Limb (tissue), 2 donors: ENCODE measurements around the gene IDI2.
"Not testable (repeated sequence)": the region's sequence is repeated elsewhere in the genome, so short reads cannot be mapped to it uniquely, and the experiment has no call there.

Experiments used
- DNase-seq, 2 donors: peaks; one replicate each; pipeline ENCODE4 v3.0.0-alpha.2; 2016; ENCODE audit errors: extremely low spot score in 2 of 2

The IDI2 gene

GRCh38 chr10:1047937-1048336 lies 22.3 kb upstream of the IDI2 start:
- DNase-seq, result no peak

- no peak for DNase-seq
These were observed 19.8 kb upstream of the IDI2 start for GRCh38 chr10:1045415-1045814.

GRCh38 chr10:1044964-1045363 lies 19.3 kb upstream of the IDI2 start:
- no peak for DNase-seq

GRCh38 chr10:1044146-1044545 lies 18.5 kb upstream of the IDI2 start:
- DNase-seq, result no peak

- DNase-seq, result no peak
These were observed 17.9 kb upstream of the IDI2 start for GRCh38 chr10:1043532-1043995.

GRCh38 chr10:1041514-1041913 lies 15.9 kb upstream of the IDI2 start:
- DNase-seq, result no peak

GRCh38 chr10:1040133-1040532 lies 14.5 kb upstream of the IDI2 start:
- no peak for DNase-seq

GRCh38 chr10:1038769-1039168 lies 13.1 kb upstream of the IDI2 start:
- not testable (repeated sequence) for DNase-seq

- no peak for DNase-seq
These were observed 11.4 kb upstream of the IDI2 start for GRCh38 chr10:1037098-1037497.

GRCh38 chr10:1036341-1036791 lies 10.7 kb upstream of the IDI2 start:
- DNase-seq, result no peak

- no peak for DNase-seq
These were observed 9.5 kb upstream of the IDI2 start for GRCh38 chr10:1035201-1035600.

- DNase-seq, result no peak
These were observed 9.1 kb upstream of the IDI2 start for GRCh38 chr10:1034758-1035157.

- DNase-seq, result no peak
These were observed 7.9 kb upstream of the IDI2 start for GRCh38 chr10:1033601-1034000.

GRCh38 chr10:1029838-1030237 lies 4.2 kb upstream of the IDI2 start:
- DNase-seq, result no peak

GRCh38 chr10:1026578-1026977 lies 919 bp upstream of the IDI2 start:
- DNase-seq, result no peak

- no peak for DNase-seq
These were observed 1.6 kb downstream of the IDI2 start for GRCh38 chr10:1024103-1024502.

- no peak for DNase-seq
These were observed 3.2 kb downstream of the IDI2 start for GRCh38 chr10:1022413-1022812.

GRCh38 chr10:1020958-1021357 lies 4.7 kb downstream of the IDI2 start:
- DNase-seq, result no peak

GRCh38 chr10:1020460-1020859 lies 5.2 kb downstream of the IDI2 start:
- DNase-seq, result no peak

- DNase-seq, result no peak
These were observed 6.3 kb downstream of the IDI2 start for GRCh38 chr10:1019362-1019761.

- no peak for DNase-seq
These were observed 10.0 kb downstream of the IDI2 start for GRCh38 chr10:1015688-1016087.

GRCh38 chr10:1011696-1012095 lies 14.0 kb downstream of the IDI2 start:
- no peak for DNase-seq

- no peak for DNase-seq
These were observed 15.0 kb downstream of the IDI2 start for GRCh38 chr10:1010703-1011102.

- not testable (repeated sequence) for DNase-seq
These were observed 15.7 kb downstream of the IDI2 start for GRCh38 chr10:1009947-1010346.
